HFFc6 (cell line): Measurements from ENCODE around the gene NELFE. TPM values are rescaled to one million over a fixed set of nuclear protein-coding genes. Genes with fewer than 3 reads are reported as not detected.
A peak's percentile ranks its signal among the peaks of the same experiment; 100 is the strongest.

Source experiments
- DNase-seq: peaks from one replicate; pipeline ENCODE4 v3.0.0-alpha.2; 2018
- H3K27ac Mint-ChIP-seq: 2 replicates; pipeline ENCODE4 v1.8.0; 2020; ENCODE audit warnings: mild to moderate bottlenecking, mixed read lengths
- H3K27me3 Mint-ChIP-seq: 2 replicates; pipeline ENCODE4 v1.8.0; 2021; ENCODE audit warnings: mild to moderate bottlenecking, moderate library complexity, mixed read lengths; ENCODE audit not compliant: insufficient read depth
- H3K36me3 Mint-ChIP-seq: 2 replicates; pipeline ENCODE4 v1.8.0; 2021; ENCODE audit warnings: low read depth, mixed read lengths
- H3K4me1 Mint-ChIP-seq: 2 replicates; pipeline ENCODE4 v1.8.0; 2020; ENCODE audit warnings: low read depth, mixed read lengths
- H3K4me3 Mint-ChIP-seq: 2 replicates; pipeline ENCODE4 v1.8.0; 2020; ENCODE audit warnings: mild to moderate bottlenecking, moderate library complexity, mixed read lengths
- H3K9me3 Mint-ChIP-seq: 2 replicates; pipeline ENCODE4 v1.8.0; 2020; ENCODE audit warnings: mild to moderate bottlenecking, mixed read lengths
- CTCF ChIP-seq: fragments of 200-600 bp; sonication (generic); IDR thresholded peaks from 2 replicates; pipeline ENCODE4 v1.5.0; 2021; ENCODE audit warnings: antibody characterized with exemption, mild to moderate bottlenecking
- total RNA-seq, 6 experiments: library from RNA; stranded (reverse); fragmentation: NEBNext Ultra II Directional; extraction: Animal tissue kit (Norgen Biotek cat#: 25700); gene quantifications; 2 replicates in 1 of 6; 3 replicates in 5 of 6; pipeline ENCODE4 v1.2.3, GENCODE V29; 2021

Gene NELFE
- total RNA-seq, 6 experiments from 2014 or later, result 63.4 to 87.0 (median 78.7) TPM

- no peak for TF ChIP-seq CTCF
- no peak for DNase-seq
- peaks cover 20% of the 10 kb centered on the region; the same call in 1 of the 2 replicates for H3K36me3 Mint-ChIP-seq
- H3K4me3 Mint-ChIP-seq, result no peak overlapping the region
- peaks cover 8% of the 10 kb centered on the region for H3K27me3 Mint-ChIP-seq
- H3K27ac Mint-ChIP-seq, result no peak overlapping the region
- H3K4me1 Mint-ChIP-seq, result peaks cover 33% of the 10 kb centered on the region
- H3K9me3 Mint-ChIP-seq, result no peaks in the 10 kb centered on the region
These were observed 8.7 kb downstream of the NELFE start for GRCh38 chr6:31949926-31950548.

GRCh38 chr6:31948753-31949413, 9.9 kb downstream of the NELFE start:
- peaks cover 14% of the 10 kb centered on the region for H3K27me3 Mint-ChIP-seq
- H3K4me3 Mint-ChIP-seq, result peak overlapping the region; percentile 3; the same call in 1 of the 2 replicates
- H3K4me1 Mint-ChIP-seq, result peaks cover 37% of the 10 kb centered on the region
- TF ChIP-seq CTCF, result no peak
- peaks cover 8% of the 10 kb centered on the region; the same call in 1 of the 2 replicates for H3K36me3 Mint-ChIP-seq
- peak; percentile 52 for DNase-seq
- no peaks in the 10 kb centered on the region for H3K9me3 Mint-ChIP-seq
- peak overlapping the region; percentile 7; the same call in 1 of the 2 replicates for H3K27ac Mint-ChIP-seq

GRCh38 chr6:31948306-31948705, 10.5 kb downstream of the NELFE start:
- H3K4me1 Mint-ChIP-seq, result peaks cover 37% of the 10 kb centered on the region
- H3K27ac Mint-ChIP-seq, result no peak overlapping the region
- H3K9me3 Mint-ChIP-seq, result no peaks in the 10 kb centered on the region
- no peak overlapping the region for H3K4me3 Mint-ChIP-seq
- peaks cover 17% of the 10 kb centered on the region for H3K27me3 Mint-ChIP-seq
- TF ChIP-seq CTCF, result no peak
- DNase-seq, result no peak
- peaks cover 3% of the 10 kb centered on the region; the same call in 1 of the 2 replicates for H3K36me3 Mint-ChIP-seq

GRCh38 chr6:31947864-31948263, 10.9 kb downstream of the NELFE start:
- Mint-ChIP-seq H3K4me3 (no peak overlapping the region), H3K27me3 (peaks cover 17% of the 10 kb centered on the region), H3K9me3 (no peaks in the 10 kb centered on the region), H3K36me3 (no peaks in the 10 kb centered on the region), H3K27ac (no peak overlapping the region), H3K4me1 (peaks cover 37% of the 10 kb centered on the region)
- DNase-seq, result no peak
- no peak for TF ChIP-seq CTCF

GRCh38 chr6:31947070-31947675, 11.6 kb downstream of the NELFE start:
- H3K27ac Mint-ChIP-seq, result no peak overlapping the region
- H3K4me1 Mint-ChIP-seq, result peaks cover 37% of the 10 kb centered on the region
- no peaks in the 10 kb centered on the region for H3K36me3 Mint-ChIP-seq
- no peak overlapping the region for H3K4me3 Mint-ChIP-seq
- no peak for TF ChIP-seq CTCF
- no peaks in the 10 kb centered on the region for H3K9me3 Mint-ChIP-seq
- H3K27me3 Mint-ChIP-seq, result peaks cover 17% of the 10 kb centered on the region
- DNase-seq, result no peak
